Activated naive CD4-positive, alpha-beta T cell treated with Interleukin-2 at 50 U/mL for 16 hours (primary cell): ENCODE results near the gene LYZL1.
A peak's percentile ranks its signal among the peaks of the same experiment; 100 is the strongest.
"Not testable (repeated sequence)": the region's sequence is repeated elsewhere in the genome, so short reads cannot be mapped to it uniquely, and the experiment has no call there.

Experiments used
- DNase-seq: peaks from one replicate; pipeline ENCODE4 v3.0.0-alpha.2; 2020

LYZL1 gene

GRCh38 chr10:29265210-29265768, 23.6 kb upstream of the LYZL1 start:
- DNase-seq, result no peak

GRCh38 chr10:29266641-29267040, 22.2 kb upstream of the LYZL1 start:
- DNase-seq, result no peak

GRCh38 chr10:29268011-29268410, 20.9 kb upstream of the LYZL1 start:
- no peak for DNase-seq

- DNase-seq, result no peak
Measured at GRCh38 chr10:29269486-29269885, 19.4 kb upstream of the LYZL1 start.

GRCh38 chr10:29270883-29271282, 18.0 kb upstream of the LYZL1 start:
- DNase-seq, result no peak

- no peak for DNase-seq
Measured at GRCh38 chr10:29271877-29272276, 17.0 kb upstream of the LYZL1 start.

- no peak for DNase-seq
Measured at GRCh38 chr10:29273478-29273877, 15.4 kb upstream of the LYZL1 start.

GRCh38 chr10:29276251-29276850, 12.5 kb upstream of the LYZL1 start:
- DNase-seq, result no peak

GRCh38 chr10:29277296-29277695, 11.6 kb upstream of the LYZL1 start:
- no peak for DNase-seq

GRCh38 chr10:29279779-29280487, 8.9 kb upstream of the LYZL1 start:
- no peak for DNase-seq

GRCh38 chr10:29280488-29280840, 8.4 kb upstream of the LYZL1 start:
- no peak for DNase-seq

- DNase-seq, result no peak
Measured at GRCh38 chr10:29285624-29286051, 3.2 kb upstream of the LYZL1 start.

GRCh38 chr10:29287635-29288034, 1.2 kb upstream of the LYZL1 start:
- DNase-seq, result no peak

GRCh38 chr10:29291561-29291960, 2.7 kb downstream of the LYZL1 start:
- DNase-seq, result not testable (repeated sequence)

GRCh38 chr10:29292406-29292805, 3.5 kb downstream of the LYZL1 start:
- DNase-seq, result not testable (repeated sequence)

GRCh38 chr10:29295813-29296212, 6.9 kb downstream of the LYZL1 start:
- DNase-seq, result no peak

- no peak for DNase-seq
Measured at GRCh38 chr10:29297678-29298077, 8.8 kb downstream of the LYZL1 start.

GRCh38 chr10:29301359-29301910, 12.6 kb downstream of the LYZL1 start:
- no peak for DNase-seq

GRCh38 chr10:29302499-29302898, 13.6 kb downstream of the LYZL1 start:
- no peak for DNase-seq

- peak; percentile 10 for DNase-seq
Measured at GRCh38 chr10:29304264-29304994, 15.6 kb downstream of the LYZL1 start.

- DNase-seq, result no peak
Measured at GRCh38 chr10:29304995-29305335, 16.1 kb downstream of the LYZL1 start.

GRCh38 chr10:29306688-29307087, 17.8 kb downstream of the LYZL1 start:
- no peak for DNase-seq

- DNase-seq, result not testable (repeated sequence)
Measured at GRCh38 chr10:29308142-29308541, 19.3 kb downstream of the LYZL1 start.

GRCh38 chr10:29309465-29309864, 20.6 kb downstream of the LYZL1 start:
- DNase-seq, result no peak
